Transverse colon (tissue), 3 donors: ENCODE measurements around the gene FBXO15.

Experiments
- CTCF ChIP-seq, 5 experiments: fragments of 200-600 bp in 3 of 5; fragments of 450-650 bp in 2 of 5; sonication (generic) in 3 of 5; IDR thresholded peaks; 1 replicate in 2 of 5; 2 replicates in 3 of 5; pipeline ENCODE4 v1.5.1; 2016 to 2017; ENCODE audit warnings: antibody characterized with exemption in 5 of 5, inconsistent platforms in 3 of 5, mild to moderate bottlenecking in 2 of 5, moderate library complexity in 1 of 5
- POLR2A ChIP-seq: fragments of 450-650 bp; IDR thresholded peaks from one replicate; pipeline ENCODE4 v1.6.1; 2016; ENCODE audit warnings: antibody characterized with exemption, mild to moderate bottlenecking, moderate library complexity

- TF ChIP-seq POLR2A = no peak
- no peak for TF ChIP-seq CTCF (IDR thresholded peaks at IDR 0.05)
These were observed 25.8 kb upstream of the FBXO15 start for GRCh38 chr18:74173434-74173750.
